Measurements from ENCODE around the gene ANGEL1. TPM values are rescaled to one million over a fixed set of nuclear protein-coding genes. Genes with fewer than 3 reads are reported as not detected.

The ANGEL1 gene
- total RNA-seq, 1 donor from 2014 or later: 38.8 TPM

- H3K4me3 Mint-ChIP-seq: peak overlapping the region; percentile 31
- H3K27ac Mint-ChIP-seq (ENCODE audit: unreplicated experiment): no peak overlapping the region
- H3K9me3 Mint-ChIP-seq: peaks cover 2% of the 10 kb centered on the region
Measured at GRCh38 chr14:76836029-76836630, 23.4 kb upstream of the ANGEL1 start.

GRCh38 chr14:76834241-76834661 is 21.6 kb upstream of the ANGEL1 start:
- Mint-ChIP-seq H3K4me3 (no peak overlapping the region), H3K4me1 (peaks cover 47% of the 10 kb centered on the region), H3K27me3 (ENCODE audit: low read depth) (no peaks in the 10 kb centered on the region), H3K9me3 (peaks cover 2% of the 10 kb centered on the region), H3K27ac (ENCODE audit: unreplicated experiment) (peak overlapping the region; percentile 76), H3K36me3 (ENCODE audit: low read depth) (peaks cover 3% of the 10 kb centered on the region)
- no peak for DNase-seq (ENCODE audit: low read depth, low spot score)
- no peak for TF ChIP-seq CTCF (conservative IDR thresholded peaks at IDR 0.05)

More at GRCh38 chr14:76836029-76836630, 23.4 kb upstream of the ANGEL1 start:
- Mint-ChIP-seq H3K36me3 (ENCODE audit: low read depth) (peaks cover 3% of the 10 kb centered on the region), H3K27me3 (ENCODE audit: low read depth) (no peaks in the 10 kb centered on the region), H3K4me1 (peaks cover 30% of the 10 kb centered on the region)
- no peak for DNase-seq (ENCODE audit: low read depth, low spot score)
- no peak for TF ChIP-seq CTCF (conservative IDR thresholded peaks at IDR 0.05)

GRCh38 chr14:76833011-76833410 is 20.3 kb upstream of the ANGEL1 start:
- no peak for TF ChIP-seq CTCF (conservative IDR thresholded peaks at IDR 0.05)
- no peak for DNase-seq (ENCODE audit: low read depth, low spot score)
- no peaks in the 10 kb centered on the region for H3K9me3 Mint-ChIP-seq
- no peaks in the 10 kb centered on the region for H3K27me3 Mint-ChIP-seq (ENCODE audit: low read depth)
- peaks cover 59% of the 10 kb centered on the region for H3K4me1 Mint-ChIP-seq
- H3K36me3 Mint-ChIP-seq (ENCODE audit: low read depth): no peaks in the 10 kb centered on the region
- H3K27ac Mint-ChIP-seq (ENCODE audit: unreplicated experiment): peak overlapping the region; percentile 68
- no peak overlapping the region for H3K4me3 Mint-ChIP-seq

GRCh38 chr14:76832503-76832988 is 19.9 kb upstream of the ANGEL1 start:
- Mint-ChIP-seq H3K4me3 (peak overlapping the region; percentile 14), H3K27ac (ENCODE audit: unreplicated experiment) (no peak overlapping the region), H3K36me3 (ENCODE audit: low read depth) (no peaks in the 10 kb centered on the region), H3K27me3 (ENCODE audit: low read depth) (no peaks in the 10 kb centered on the region), H3K4me1 (peaks cover 64% of the 10 kb centered on the region), H3K9me3 (no peaks in the 10 kb centered on the region)
- TF ChIP-seq CTCF (conservative IDR thresholded peaks at IDR 0.05): no peak
- no peak for DNase-seq (ENCODE audit: low read depth, low spot score)

GRCh38 chr14:76830556-76830955 is 17.9 kb upstream of the ANGEL1 start:
- Mint-ChIP-seq H3K4me3 (no peak overlapping the region), H3K27me3 (ENCODE audit: low read depth) (no peaks in the 10 kb centered on the region), H3K36me3 (ENCODE audit: low read depth) (no peaks in the 10 kb centered on the region), H3K4me1 (peaks cover 60% of the 10 kb centered on the region), H3K9me3 (no peaks in the 10 kb centered on the region), H3K27ac (ENCODE audit: unreplicated experiment) (no peak overlapping the region)
- no peak for TF ChIP-seq CTCF (conservative IDR thresholded peaks at IDR 0.05)
- DNase-seq (ENCODE audit: low read depth, low spot score): no peak
